Naive thymus-derived CD8-positive, alpha-beta T cell (primary cell): ENCODE measurements around the gene TRIM69. TPM values are rescaled to one million over a fixed set of nuclear protein-coding genes. Genes with fewer than 3 reads are reported as not detected.
"Not testable (repeated sequence)": the region's sequence is repeated elsewhere in the genome, so short reads cannot be mapped to it uniquely, and the experiment has no call there.

Experiments used
- ATAC-seq, 2 donors: fragments of 150-1000 bp; cut with Tn5 transposase in 1 of 2; sonication (Bioruptor Pico), chemical (Tn5 transposase) in 1 of 2; 1 replicate in 1 of 2; 2 replicates in 1 of 2; pipeline ENCODE4 v1.10.0; 2021; ENCODE audit warnings: mild to moderate bottlenecking in 2 of 2, moderate library complexity in 2 of 2
- POLR2A ChIA-PET: fragments of 350-600 bp; sonication (Branson Sonifier 250); formaldehyde crosslinking; loops from one replicate; lab custom pipeline; 2021; ENCODE audit warnings: antibody characterized with exemption; lab: Charles Lee
- DNase-seq, 10 donors: peaks; one replicate each; pipeline versions ENCODE4 v3.0.0 to v3.0.0-alpha.2; 2020 to 2022
- H3K27ac Mint-ChIP-seq, 10 donors: one replicate each; pipeline ENCODE4 v1.8.0; 2020 to 2022; ENCODE audit warnings: mild to moderate bottlenecking in 10 of 10, mixed read lengths in 10 of 10, moderate library complexity in 4 of 10, inconsistent platforms in 1 of 10
- H3K27me3 Mint-ChIP-seq, 5 donors: one replicate each; pipeline ENCODE4 v1.8.0; 2021 to 2022; ENCODE audit warnings: mixed read lengths in 5 of 5
- H3K36me3 Mint-ChIP-seq, 3 donors: one replicate each; pipeline ENCODE4 v1.8.0; 2020 to 2022; ENCODE audit warnings: mixed read lengths in 3 of 3, mild to moderate bottlenecking in 2 of 3, inconsistent platforms in 1 of 3
- H3K4me1 Mint-ChIP-seq, 4 donors: one replicate each; pipeline ENCODE4 v1.8.0; 2021 to 2022; ENCODE audit warnings: mixed read lengths in 4 of 4
- H3K4me3 Mint-ChIP-seq, 10 donors: one replicate each; pipeline ENCODE4 v1.8.0; 2020 to 2022; ENCODE audit warnings: mild to moderate bottlenecking in 10 of 10, mixed read lengths in 10 of 10, moderate library complexity in 6 of 10, inconsistent platforms in 1 of 10
- H3K9me3 Mint-ChIP-seq, 9 donors: one replicate each; pipeline ENCODE4 v1.8.0; 2020 to 2022; ENCODE audit warnings: mixed read lengths in 9 of 9, mild to moderate bottlenecking in 3 of 9, inconsistent platforms in 1 of 9, moderate library complexity in 1 of 9
- polyA plus RNA-seq, 3 donors: library from polyadenylated mRNA; unstranded; fragments of 300-500 nt; fragmentation: Illumina TruSeq; gene quantifications; one replicate each; pipeline ENCODE4 v1.2.3, GENCODE V29; 2021
- total RNA-seq, 8 experiments: library from RNA in 2 of 8; stranded (reverse) in 2 of 8; gene quantifications; one replicate each; pipeline ENCODE4 v1.2.3 and lab custom pipeline; 2021 to 2026

Gene TRIM69
- total and polyA plus RNA-seq, 5 experiments from 2014 or later, result 28.9 to 34.9 (median 31.6) TPM

GRCh38 chr15:44727485-44728231 is 8.7 kb upstream of the TRIM69 start:
- no peak for DNase-seq
- no peaks in the 10 kb centered on the region for H3K9me3 Mint-ChIP-seq
- ATAC-seq, result no peak
- peak overlapping the region; percentile 31 to 100 (median 98) for H3K4me3 Mint-ChIP-seq
- peak overlapping the region; percentile 98 to 100 (median 99) for H3K27ac Mint-ChIP-seq
- POLR2A ChIA-PET, result interaction anchor here (2.0 to 22.5 kb wide), 7 partner anchors 10 to 61 kb away, joined by 7 to 1743 read pairs (median 36); partner anchors contain the start of genes B2M, PATL2, SPG11 and TRIM69
- no peaks in the 10 kb centered on the region for H3K27me3 Mint-ChIP-seq
- peaks cover 0 to 15% (median 0%) of the 10 kb centered on the region in 3 donors for H3K36me3 Mint-ChIP-seq
- peaks cover 29 to 84% (median 70%) of the 10 kb centered on the region in 4 donors for H3K4me1 Mint-ChIP-seq

GRCh38 chr15:44728232-44728575 is 8.1 kb upstream of the TRIM69 start:
- not testable (repeated sequence) for DNase-seq

GRCh38 chr15:44728576-44729407 is 7.5 kb upstream of the TRIM69 start:
- H3K27me3 Mint-ChIP-seq, result no peaks in the 10 kb centered on the region
- H3K36me3 Mint-ChIP-seq, result peaks cover 0 to 17% (median 0%) of the 10 kb centered on the region in 3 donors
- peak overlapping the region; percentile 97 to 100 (median 99) for H3K4me3 Mint-ChIP-seq
- H3K4me1 Mint-ChIP-seq, result peaks cover 29 to 83% (median 72%) of the 10 kb centered on the region in 4 donors
- POLR2A ChIA-PET, result interaction anchor here (0.6 to 22.5 kb wide), 11 partner anchors 8 to 192 kb away, joined by 3 to 1743 read pairs (median 8); partner anchors contain the start of genes B2M, EIF3J, PATL2 and SPG11
- ATAC-seq (peak; percentile 78 to 85), DNase-seq (peak; percentile 80 to 97 (median 96))
- peak overlapping the region; percentile 98 to 100 (median 99) for H3K27ac Mint-ChIP-seq
- H3K9me3 Mint-ChIP-seq, result no peaks in the 10 kb centered on the region

More at GRCh38 chr15:44728232-44728575, 8.1 kb upstream of the TRIM69 start:
- Mint-ChIP-seq H3K4me3 (peak overlapping the region; percentile 97 to 100 (median 99)), H3K36me3 (peaks cover 0 to 15% (median 0%) of the 10 kb centered on the region in 3 donors), H3K27ac (peak overlapping the region; percentile 98 to 100 (median 99)), H3K4me1 (peaks cover 29 to 83% (median 71%) of the 10 kb centered on the region in 4 donors)
- not testable (repeated sequence) for ATAC-seq, H3K27me3 Mint-ChIP-seq, H3K9me3 Mint-ChIP-seq
- POLR2A ChIA-PET, result interaction anchor here (0.6 to 22.5 kb wide), 10 partner anchors 9 to 191 kb away, joined by 3 to 1743 read pairs (median 13); partner anchors contain the start of genes B2M, EIF3J, PATL2 and SPG11

GRCh38 chr15:44729408-44730127 is 6.8 kb upstream of the TRIM69 start:
- peak overlapping the region; percentile 98 to 100 (median 99) for H3K27ac Mint-ChIP-seq
- no peaks in the 10 kb centered on the region for H3K27me3 Mint-ChIP-seq
- no peaks in the 10 kb centered on the region for H3K9me3 Mint-ChIP-seq
- H3K36me3 Mint-ChIP-seq, result peaks cover 0 to 17% (median 0%) of the 10 kb centered on the region in 3 donors
- POLR2A ChIA-PET, result interaction anchor here (0.7 to 22.5 kb wide), 9 partner anchors 8 to 193 kb away, joined by 4 to 1743 read pairs (median 18); partner anchors contain the start of genes B2M, EIF3J, PATL2 and SPG11
- ATAC-seq, result peak; percentile 14 to 16
- peak overlapping the region; percentile 97 to 100 (median 99) for H3K4me3 Mint-ChIP-seq
- H3K4me1 Mint-ChIP-seq, result peaks cover 26 to 80% (median 70%) of the 10 kb centered on the region in 4 donors
- peak in 3 of 10 donors; percentile 14 to 49 (median 44) for DNase-seq

GRCh38 chr15:44734839-44735481 is 1.4 kb upstream of the TRIM69 start:
- Mint-ChIP-seq H3K36me3 (peaks cover 0 to 17% (median 0%) of the 10 kb centered on the region in 3 donors), H3K9me3 (no peaks in the 10 kb centered on the region)

GRCh38 chr15:44735482-44736180 is 697 bp upstream of the TRIM69 start:
- ATAC-seq, result peak; percentile 65 to 69
- Mint-ChIP-seq H3K4me3 (peak overlapping the region; percentile 68 to 94 (median 86)), H3K36me3 (peaks cover 0 to 17% (median 0%) of the 10 kb centered on the region in 3 donors), H3K4me1 (peaks cover 31 to 80% (median 75%) of the 10 kb centered on the region in 4 donors), H3K27me3 (no peaks in the 10 kb centered on the region), H3K27ac (peak overlapping the region; percentile 95 to 100 (median 98)), H3K9me3 (peaks cover 0 to 2% (median 0%) of the 10 kb centered on the region in 9 donors)
- POLR2A ChIA-PET, result interaction anchor here (0.5 to 22.5 kb wide), 16 partner anchors 8 to 199 kb away, joined by 3 to 1743 read pairs (median 6); partner anchors contain the start of genes B2M, EIF3J, PATL2 and SPG11
- no peak for DNase-seq

More at GRCh38 chr15:44734839-44735481, 1.4 kb upstream of the TRIM69 start:
- peak in 1 of 2 donors; percentile 29 for ATAC-seq
- peaks cover 34 to 79% (median 73%) of the 10 kb centered on the region in 4 donors for H3K4me1 Mint-ChIP-seq
- POLR2A ChIA-PET, result interaction anchor here (1.3 to 22.5 kb wide), 9 partner anchors 7 to 150 kb away, joined by 3 to 1743 read pairs (median 21); partner anchors contain the start of genes B2M, PATL2 and SPG11
- H3K4me3 Mint-ChIP-seq, result peak overlapping the region; percentile 68 to 94 (median 86)
- H3K27me3 Mint-ChIP-seq, result no peaks in the 10 kb centered on the region
- DNase-seq, result no peak
- peak overlapping the region; percentile 95 to 100 (median 98) for H3K27ac Mint-ChIP-seq

GRCh38 chr15:44738340-44738984 is 2.1 kb downstream of the TRIM69 start:
- H3K9me3 Mint-ChIP-seq, result peaks cover 0 to 6% (median 0%) of the 10 kb centered on the region in 9 donors
- peak overlapping the region in 9 of 10 donors; percentile 40 to 77 (median 59) for H3K4me3 Mint-ChIP-seq
- H3K36me3 Mint-ChIP-seq, result peaks cover 0 to 4% (median 2%) of the 10 kb centered on the region in 3 donors
- ATAC-seq (no peak), DNase-seq (peak in 3 of 10 donors; percentile 65 to 72 (median 67))
- H3K4me1 Mint-ChIP-seq, result peaks cover 20 to 60% (median 56%) of the 10 kb centered on the region in 4 donors
- H3K27me3 Mint-ChIP-seq, result no peaks in the 10 kb centered on the region
- H3K27ac Mint-ChIP-seq, result peak overlapping the region; percentile 28 to 100 (median 87)
- POLR2A ChIA-PET, result interaction anchor here (0.7 to 22.5 kb wide), 11 partner anchors 10 to 148 kb away, joined by 3 to 1743 read pairs (median 15); partner anchors contain the start of genes B2M, PATL2 and SPG11

- peak overlapping the region; percentile 22 to 100 (median 91) for H3K27ac Mint-ChIP-seq
- H3K4me3 Mint-ChIP-seq, result peak overlapping the region; percentile 48 to 77 (median 60)
- not testable (repeated sequence) for H3K36me3 Mint-ChIP-seq, H3K9me3 Mint-ChIP-seq, ATAC-seq, H3K27me3 Mint-ChIP-seq
- H3K4me1 Mint-ChIP-seq, result peaks cover 18 to 54% (median 50%) of the 10 kb centered on the region in 4 donors
- peak in 2 of 10 donors; percentile 29 to 68 for DNase-seq
- POLR2A ChIA-PET, result interaction anchor here (1.3 to 22.5 kb wide), 6 partner anchors 11 to 72 kb away, joined by 4 to 1743 read pairs (median 99); partner anchors contain the start of genes B2M, PATL2 and SPG11
Observed at GRCh38 chr15:44739222-44739847, 3.0 kb downstream of the TRIM69 start.

- H3K27me3 Mint-ChIP-seq, H3K36me3 Mint-ChIP-seq, ATAC-seq, POLR2A ChIA-PET, H3K4me3 Mint-ChIP-seq, DNase-seq, H3K27ac Mint-ChIP-seq: not testable (repeated sequence)
- H3K9me3 Mint-ChIP-seq, result peaks cover 3 to 18% (median 10%) of the 10 kb centered on the region in 9 donors
- H3K4me1 Mint-ChIP-seq, result peaks cover 0 to 19% (median 17%) of the 10 kb centered on the region in 4 donors
Observed at GRCh38 chr15:44743454-44743853, 7.1 kb downstream of the TRIM69 start.
